Liver (tissue), 9 donors: ENCODE measurements around the gene SORCS2. TPM values are rescaled to one million over a fixed set of nuclear protein-coding genes. Genes with fewer than 3 reads are reported as not detected.

Experiments
- DNase-seq: peaks from one replicate; pipeline ENCODE4 v3.0.0-alpha.2; 2017; ENCODE audit warnings: low spot score
- H3K27ac ChIP-seq, 2 donors: one replicate each; pipeline ENCODE4 v1.7.0; 2013; ENCODE audit warnings: inconsistent platforms in 2 of 2, low read length in 2 of 2, control low read depth in 1 of 2, low read depth in 1 of 2, mild to moderate bottlenecking in 1 of 2
- H3K27me3 ChIP-seq, 4 donors: one replicate each; pipeline versions ENCODE4 v1.6.1 to v1.7.0; 2013; ENCODE audit warnings: low read length in 3 of 4, inconsistent platforms in 1 of 4, mild to moderate bottlenecking in 1 of 4, moderate library complexity in 1 of 4; ENCODE audit not compliant: control insufficient read depth in 4 of 4, insufficient read depth in 4 of 4
- H3K36me3 ChIP-seq, 4 donors: one replicate each; pipeline versions ENCODE4 v1.6.1 to v1.7.0; 2013; ENCODE audit warnings: low read length in 3 of 4, mild to moderate bottlenecking in 3 of 4, low read depth in 1 of 4, moderate library complexity in 1 of 4; ENCODE audit not compliant: control insufficient read depth in 4 of 4, insufficient read depth in 3 of 4
- H3K4me1 ChIP-seq, 4 donors: one replicate each; pipeline versions ENCODE4 v1.6.1 to v1.7.0; 2013; ENCODE audit warnings: low read length in 3 of 4, mild to moderate bottlenecking in 3 of 4, moderate library complexity in 1 of 4; ENCODE audit not compliant: control insufficient read depth in 4 of 4, insufficient read depth in 4 of 4
- H3K4me3 ChIP-seq, 3 donors: one replicate each; pipeline versions ENCODE4 v1.6.1 to v1.7.0; 2013; ENCODE audit warnings: low read length in 3 of 3, control low read depth in 1 of 3, low read depth in 1 of 3, mild to moderate bottlenecking in 1 of 3
- H3K9ac ChIP-seq, 2 donors: one replicate each; pipeline ENCODE4 v1.7.0; 2013; ENCODE audit warnings: low read length in 2 of 2, mild to moderate bottlenecking in 2 of 2, moderate library complexity in 2 of 2, control low read depth in 1 of 2, low read depth in 1 of 2
- H3K9me3 ChIP-seq, 4 donors: one replicate each; pipeline versions ENCODE4 v1.6.1 to v1.7.0; 2013; ENCODE audit warnings: low read length in 3 of 4; ENCODE audit not compliant: control insufficient read depth in 4 of 4
- CTCF ChIP-seq: fragments of 150-350 bp; IDR thresholded peaks from 2 replicates; pipeline ENCODE4 v1.5.1; 2017; ENCODE audit warnings: improper control_type of control experiment, low read depth, low read length; ENCODE audit not compliant: missing input control
- EGR1 ChIP-seq, 2 donors: IDR thresholded peaks; 2 replicates each; pipeline ENCODE4 v1.6.1; 2016 to 2018; ENCODE audit warnings: antibody characterized with exemption in 2 of 2, low read depth in 2 of 2
- FOXA1 ChIP-seq: IDR thresholded peaks from 2 replicates; pipeline ENCODE4 v1.6.1; 2016; ENCODE audit warnings: antibody characterized with exemption
- FOXA2 ChIP-seq: IDR thresholded peaks from 2 replicates; pipeline ENCODE4 v1.6.1; 2016; ENCODE audit warnings: antibody characterized with exemption
- GABPA ChIP-seq, 2 donors: IDR thresholded peaks in 1 of 2; conservative IDR thresholded peaks in 1 of 2; 2 replicates each; pipeline ENCODE4 v1.6.1; 2016; ENCODE audit warnings: antibody characterized with exemption in 2 of 2, mild to moderate bottlenecking in 1 of 2, moderate library complexity in 1 of 2
- HNF4A ChIP-seq, 2 donors: conservative IDR thresholded peaks; 2 replicates each; pipeline ENCODE4 v1.6.1; 2016; ENCODE audit warnings: antibody characterized with exemption in 2 of 2, mild to moderate bottlenecking in 2 of 2
- HNF4G ChIP-seq: IDR thresholded peaks from 2 replicates; pipeline ENCODE4 v1.6.1; 2016; ENCODE audit warnings: antibody characterized with exemption
- JUND ChIP-seq, 2 donors: IDR thresholded peaks; 2 replicates each; pipeline ENCODE4 v1.6.1; 2016; ENCODE audit warnings: antibody characterized with exemption in 2 of 2
- NR2F2 ChIP-seq: IDR thresholded peaks from 2 replicates; pipeline ENCODE4 v1.6.1; 2016; ENCODE audit warnings: antibody characterized with exemption
- RAD21 ChIP-seq, 2 donors: IDR thresholded peaks; 2 replicates each; pipeline ENCODE4 v1.6.1; 2016; ENCODE audit warnings: antibody characterized with exemption in 2 of 2, mild to moderate bottlenecking in 2 of 2
- REST ChIP-seq: IDR thresholded peaks from 2 replicates; pipeline ENCODE4 v1.6.1; 2016; ENCODE audit warnings: antibody characterized with exemption, mild to moderate bottlenecking
- RXRA ChIP-seq, 2 donors: IDR thresholded peaks; 2 replicates each; pipeline ENCODE4 v1.6.1; 2017 to 2018; ENCODE audit warnings: antibody characterized with exemption in 2 of 2, mild to moderate bottlenecking in 1 of 2
- SP1 ChIP-seq: IDR thresholded peaks from 2 replicates; pipeline ENCODE4 v1.6.1; 2018; ENCODE audit warnings: antibody characterized with exemption, mild to moderate bottlenecking
- TAF1 ChIP-seq: conservative IDR thresholded peaks from 2 replicates; pipeline ENCODE4 v1.6.1; 2016; ENCODE audit warnings: antibody characterized with exemption, mild to moderate bottlenecking
- YY1 ChIP-seq: IDR thresholded peaks from 2 replicates; pipeline ENCODE4 v1.6.1; 2016; ENCODE audit warnings: antibody characterized with exemption, mild to moderate bottlenecking
- WGBS: extraction: QIAGEN DNeasy Blood & Tissue Kit; methylation state at CpG from one replicate; pipeline ENCODE4 v1.1.7; 2013; 5-methylcytosine and 5-hydroxymethylcytosine counted together
- polyA plus RNA-seq, 2 donors: library from polyadenylated mRNA; stranded (reverse) in 1 of 2; unstranded in 1 of 2; fragments of 200-250 nt in 1 of 2; fragments of >200 nt in 1 of 2; fragmentation: Nextera tagmentation in 1 of 2; extraction: Ambion mirVana in 1 of 2; gene quantifications; one replicate each; pipeline versions ENCODE4 v1.2.1 to v1.2.3, GENCODE V29; 2013 to 2015
- total RNA-seq, 2 donors: library from RNA; depleted of rRNA; stranded (reverse); fragments of >200 nt; gene quantifications; one replicate each; pipeline ENCODE4 v1.2.3, GENCODE V29; 2014
- donor health status: healthy.
- donor health status: healthy.
- donor health status: healthy.
- donor health status: healthy.
- donor health status: healthy.

The SORCS2 gene
- total and polyA plus RNA-seq, 4 donors, result 0.10 to 1.4 (median 0.92) TPM

- no peak overlapping the region for H3K4me3 ChIP-seq
- H3K4me1 ChIP-seq, result no peaks in the 10 kb centered on the region
- H3K9ac ChIP-seq, result no peak overlapping the region
- DNase-seq, result no peak
- H3K9me3 ChIP-seq, result no peaks in the 10 kb centered on the region
- 87% methylated on average over 24 of the region's 24 CpGs for WGBS
- TF ChIP-seq YY1, result no peak
- TF ChIP-seq RAD21 (IDR thresholded peaks at IDR 0.05), result no peak
- TF ChIP-seq GABPA (IDR thresholded peaks at IDR 0.05 in 1 of 2, conservative IDR thresholded peaks at IDR 0.05 in 1 of 2), result no peak
- no peak for TF ChIP-seq JUND (IDR thresholded peaks at IDR 0.05)
- no peak for TF ChIP-seq FOXA1
- no peak for TF ChIP-seq REST
- TF ChIP-seq NR2F2, result no peak
- TF ChIP-seq RXRA (IDR thresholded peaks at IDR 0.05), result no peak
- TF ChIP-seq HNF4G, result no peak
- TF ChIP-seq EGR1 (IDR thresholded peaks at IDR 0.05; ENCODE audit: low read depth in 2 of 2), result no peak
- no peak for TF ChIP-seq SP1
- TF ChIP-seq CTCF, result no peak
- TF ChIP-seq TAF1, result no peak
- H3K36me3 ChIP-seq, result no peaks in the 10 kb centered on the region
- H3K27me3 ChIP-seq, result no peaks in the 10 kb centered on the region
- no peak overlapping the region for H3K27ac ChIP-seq
These were observed 581.3 kb downstream of the SORCS2 start for GRCh38 chr4:7773401-7774180.

- Histone ChIP-seq H3K27me3 (no peaks in the 10 kb centered on the region), H3K4me1 (no peaks in the 10 kb centered on the region), H3K9me3 (no peaks in the 10 kb centered on the region), H3K4me3 (no peak overlapping the region), H3K9ac (no peak overlapping the region), H3K36me3 (no peaks in the 10 kb centered on the region), H3K27ac (no peak overlapping the region)
- no peak for DNase-seq
- TF ChIP-seq HNF4A (conservative IDR thresholded peaks at IDR 0.05), result no peak
- TF ChIP-seq HNF4G, result no peak
- TF ChIP-seq REST, result no peak
- TF ChIP-seq FOXA2, result no peak
- 89% methylated on average over 22 of the region's 22 CpGs for WGBS
These were observed 582.3 kb downstream of the SORCS2 start for GRCh38 chr4:7774301-7775294.
